ENCODE measurements around the gene ATXN7L1.
"Not testable (repeated sequence)": the region's sequence is repeated elsewhere in the genome, so short reads cannot be mapped to it uniquely, and the experiment has no call there.

ATXN7L1 gene

GRCh38 chr7:105613611-105614330 lies 262.6 kb downstream of the ATXN7L1 start:
- no peak for DNase-seq (ENCODE audit: low spot score)

- DNase-seq (ENCODE audit: low spot score) = no peak
Measured at GRCh38 chr7:105612806-105613205, 263.6 kb downstream of the ATXN7L1 start.

- no peak for DNase-seq (ENCODE audit: low spot score)
Measured at GRCh38 chr7:105611856-105612775, 264.3 kb downstream of the ATXN7L1 start.

- DNase-seq (ENCODE audit: low spot score) = no peak
Measured at GRCh38 chr7:105610165-105610930, 266.1 kb downstream of the ATXN7L1 start.

GRCh38 chr7:105602325-105603305 lies 273.8 kb downstream of the ATXN7L1 start:
- DNase-seq (ENCODE audit: low spot score) = no peak

- DNase-seq (ENCODE audit: low spot score) = no peak
Measured at GRCh38 chr7:105600720-105601550, 275.5 kb downstream of the ATXN7L1 start.

- no peak for DNase-seq (ENCODE audit: low spot score)
Measured at GRCh38 chr7:105599551-105599950, 276.8 kb downstream of the ATXN7L1 start.

- not testable (repeated sequence) for DNase-seq (ENCODE audit: low spot score)
Measured at GRCh38 chr7:105599080-105599479, 277.3 kb downstream of the ATXN7L1 start.

- DNase-seq (ENCODE audit: low spot score) = no peak
Measured at GRCh38 chr7:105596866-105597265, 279.5 kb downstream of the ATXN7L1 start.

GRCh38 chr7:105594034-105594433 lies 282.4 kb downstream of the ATXN7L1 start:
- no peak for DNase-seq (ENCODE audit: low spot score)

GRCh38 chr7:105591522-105591921 lies 284.9 kb downstream of the ATXN7L1 start:
- no peak for DNase-seq (ENCODE audit: low spot score)

GRCh38 chr7:105590793-105591192 lies 285.6 kb downstream of the ATXN7L1 start:
- no peak for DNase-seq (ENCODE audit: low spot score)

- DNase-seq (ENCODE audit: low spot score) = peak; percentile 70
Measured at GRCh38 chr7:105589356-105590077, 286.9 kb downstream of the ATXN7L1 start.

- DNase-seq (ENCODE audit: low spot score) = no peak
Measured at GRCh38 chr7:105587909-105588635, 288.3 kb downstream of the ATXN7L1 start.

GRCh38 chr7:105585850-105586500 lies 290.4 kb downstream of the ATXN7L1 start:
- no peak for DNase-seq (ENCODE audit: low spot score)

- no peak for DNase-seq (ENCODE audit: low spot score)
Measured at GRCh38 chr7:105584165-105584564, 292.2 kb downstream of the ATXN7L1 start.

- DNase-seq (ENCODE audit: low spot score) = no peak
Measured at GRCh38 chr7:105583061-105583460, 293.3 kb downstream of the ATXN7L1 start.

Measured in germinal center (tissue), 1 donor.